OCI-LY1 (cell line): Measurements from ENCODE around the gene ANKRD13A.

Experiments used
- H2AFZ ChIP-seq: fragments of 200-600 bp; sonication (generic), shearing (Covaris generic); 2 replicates; pipeline ENCODE4 v1.6.0; 2014; ENCODE audit warnings: antibody characterized with exemption, mild to moderate bottlenecking, low read length
- H3F3A ChIP-seq: fragments of 200-600 bp; sonication (generic), shearing (Covaris generic); 2 replicates; pipeline ENCODE4 v1.6.0; 2014; ENCODE audit warnings: mild to moderate bottlenecking, antibody characterized with exemption, low read length, moderate library complexity; ENCODE audit not compliant: insufficient read depth
- H3K27ac ChIP-seq: fragments of 200-600 bp; sonication (generic); 2 replicates; pipeline ENCODE4 v1.5.1; 2014; ENCODE audit warnings: low read length, mixed run types, mild to moderate bottlenecking, low read depth; ENCODE audit not compliant: poor library complexity, severe bottlenecking
- H3K27me3 ChIP-seq: fragments of 200-600 bp; sonication (generic); 2 replicates; pipeline ENCODE4 v1.6.0; 2014; ENCODE audit warnings: antibody characterized with exemption, mild to moderate bottlenecking, low read length, moderate library complexity; ENCODE audit not compliant: insufficient read depth
- H3K36me3 ChIP-seq: fragments of 200-600 bp; sonication (generic); 2 replicates; pipeline ENCODE4 v1.6.1; 2014; ENCODE audit warnings: mild to moderate bottlenecking, antibody characterized with exemption, low read length, moderate library complexity, mixed read lengths; ENCODE audit not compliant: insufficient read depth
- H3K4me1 ChIP-seq: fragments of 200-600 bp; sonication (generic); 2 replicates; pipeline ENCODE4 v1.5.1; 2014; ENCODE audit warnings: mild to moderate bottlenecking, low read length, moderate library complexity; ENCODE audit not compliant: insufficient read depth, severe bottlenecking
- H3K4me2 ChIP-seq: fragments of 200-600 bp; sonication (generic), shearing (Covaris generic); 2 replicates; pipeline ENCODE4 v1.6.1; 2014; ENCODE audit warnings: low read length
- H3K4me3 ChIP-seq: fragments of 200-600 bp; sonication (generic); 2 replicates; pipeline ENCODE4 v1.5.1; 2014; ENCODE audit warnings: low read length, low read depth, mild to moderate bottlenecking, mixed read lengths; ENCODE audit not compliant: poor library complexity, severe bottlenecking
- H3K79me2 ChIP-seq: fragments of 200-600 bp; shearing (Covaris generic); 2 replicates; pipeline ENCODE4 v1.6.1; 2016; ENCODE audit warnings: mixed run types, low read length, mixed read lengths; ENCODE audit not compliant: insufficient read depth
- H3K9ac ChIP-seq: fragments of 200-600 bp; sonication (generic), shearing (Covaris generic); 2 replicates; pipeline ENCODE4 v1.6.1; 2014; ENCODE audit warnings: mild to moderate bottlenecking, low read length, mixed read lengths
- H3K9me2 ChIP-seq: fragments of 200-600 bp; sonication (generic), shearing (Covaris generic); 2 replicates; pipeline ENCODE4 v1.6.1; 2014; ENCODE audit warnings: low read depth, mild to moderate bottlenecking, low read length, mixed read lengths
- H3K9me3 ChIP-seq: fragments of 200-600 bp; shearing (Covaris generic); 2 replicates; pipeline ENCODE4 v1.6.1; 2014; ENCODE audit warnings: low read length, mixed read lengths
- H4K20me1 ChIP-seq: fragments of 200-600 bp; sonication (generic), shearing (Covaris generic); 2 replicates; pipeline ENCODE4 v1.6.0; 2016; ENCODE audit warnings: mild to moderate bottlenecking, low read length; ENCODE audit not compliant: insufficient read depth
- CTCF ChIP-seq: fragments of 200-600 bp; sonication (generic), shearing (Covaris generic); IDR thresholded peaks from 2 replicates; pipeline ENCODE4 v1.5.1; 2017; ENCODE audit warnings: mild to moderate bottlenecking, antibody characterized with exemption, low read length, moderate library complexity, mixed read lengths
- EZH2 ChIP-seq: fragments of 200-600 bp; sonication (generic), shearing (Covaris generic); IDR thresholded peaks from 2 replicates; pipeline ENCODE4 v1.8.0; 2017; ENCODE audit warnings: borderline replicate concordance, mixed run types, mild to moderate bottlenecking, antibody characterized with exemption, low read length, moderate library complexity, mixed read lengths

Gene ANKRD13A

GRCh38 chr12:109999649-109999971, 380 bp downstream of the ANKRD13A start:
- Histone ChIP-seq H3K27me3 (no peaks in the 10 kb centered on the region), H3K9me2 (no peaks in the 10 kb centered on the region), H3F3A (no peaks in the 10 kb centered on the region), H3K4me3 (peak overlapping the region; percentile 88), H3K4me1 (peaks cover 63% of the 10 kb centered on the region), H3K9me3 (no peaks in the 10 kb centered on the region), H3K79me2 (peaks cover 33% of the 10 kb centered on the region), H2AFZ (no peak overlapping the region), H3K36me3 (peaks cover 9% of the 10 kb centered on the region; the same call in 1 of the 2 replicates), H4K20me1 (no peaks in the 10 kb centered on the region), H3K4me2 (peak overlapping the region; percentile 93), H3K27ac (peak overlapping the region; percentile 79), H3K9ac (peak overlapping the region; percentile 91)
- TF ChIP-seq EZH2: no peak
- TF ChIP-seq CTCF: no peak

- Histone ChIP-seq H4K20me1 (no peaks in the 10 kb centered on the region), H3K4me3 (peak overlapping the region; percentile 88), H3K9me2 (no peaks in the 10 kb centered on the region), H3K27ac (peak overlapping the region; percentile 79), H2AFZ (no peak overlapping the region), H3K4me2 (peak overlapping the region; percentile 93), H3K27me3 (no peaks in the 10 kb centered on the region), H3K4me1 (peaks cover 67% of the 10 kb centered on the region), H3K9ac (peak overlapping the region; percentile 91), H3K36me3 (peaks cover 9% of the 10 kb centered on the region; the same call in 1 of the 2 replicates), H3K9me3 (no peaks in the 10 kb centered on the region), H3F3A (no peaks in the 10 kb centered on the region), H3K79me2 (peaks cover 29% of the 10 kb centered on the region)
- TF ChIP-seq EZH2: no peak
Measured at GRCh38 chr12:109999983-110000505, 814 bp downstream of the ANKRD13A start.

- Histone ChIP-seq H2AFZ (no peak overlapping the region), H3K9me2 (no peaks in the 10 kb centered on the region), H3K27ac (peak overlapping the region; percentile 92), H3F3A (no peaks in the 10 kb centered on the region), H3K9me3 (no peaks in the 10 kb centered on the region), H3K27me3 (no peaks in the 10 kb centered on the region), H3K4me3 (peak overlapping the region; percentile 88), H3K79me2 (peaks cover 29% of the 10 kb centered on the region), H4K20me1 (no peaks in the 10 kb centered on the region), H3K36me3 (peaks cover 15% of the 10 kb centered on the region), H3K4me1 (peaks cover 70% of the 10 kb centered on the region), H3K9ac (peak overlapping the region; percentile 91; the same call in 1 of the 2 replicates), H3K4me2 (peak overlapping the region; percentile 93)
- no peak for TF ChIP-seq EZH2
- TF ChIP-seq CTCF: no peak
Measured at GRCh38 chr12:110001596-110001995, 2.4 kb downstream of the ANKRD13A start.
